Gastrocnemius medialis (tissue), 4 donors: ENCODE results near the gene NOD2. TPM values are rescaled to one million over a fixed set of nuclear protein-coding genes. Genes with fewer than 3 reads are reported as not detected.

Source experiments
- ATAC-seq, 2 donors: fragments of 150-250 bp; one replicate each; pipeline ENCODE4 v1.9.1; 2016
- DNase-seq, 2 donors: peaks; one replicate each; pipeline ENCODE4 v3.0.0-alpha.2; 2019
- H3K27ac ChIP-seq, 4 donors: fragments of 200-600 bp; sonication (generic); 1 replicate in 1 of 4; 2 replicates in 3 of 4; pipeline ENCODE4 v1.5.1; 2016 to 2018; ENCODE audit warnings: mild to moderate bottlenecking in 2 of 4, moderate library complexity in 1 of 4
- H3K27me3 ChIP-seq, 3 donors: fragments of 200-600 bp; sonication (generic) in 2 of 3; 1 replicate in 1 of 3; 2 replicates in 2 of 3; pipeline versions ENCODE4 v1.5.1 to v1.6.0; 2016 to 2019; ENCODE audit warnings: mild to moderate bottlenecking in 1 of 3, moderate library complexity in 1 of 3
- H3K36me3 ChIP-seq, 2 donors: fragments of 200-600 bp; sonication (generic) in 1 of 2; one replicate each; pipeline ENCODE4 v1.5.1; 2017 to 2018
- H3K4me1 ChIP-seq, 2 donors: fragments of 200-600 bp; sonication (generic) in 1 of 2; one replicate each; pipeline ENCODE4 v1.5.1; 2016 to 2017; ENCODE audit warnings: mild to moderate bottlenecking in 2 of 2
- H3K4me3 ChIP-seq, 4 donors: fragments of 200-600 bp; sonication (generic) in 3 of 4; 1 replicate in 1 of 4; 2 replicates in 3 of 4; pipeline ENCODE4 v1.5.1; 2016 to 2019; ENCODE audit warnings: mild to moderate bottlenecking in 2 of 4
- H3K9me3 ChIP-seq, 3 donors: fragments of 200-600 bp; sonication (generic) in 2 of 3; 1 replicate in 1 of 3; 2 replicates in 2 of 3; pipeline ENCODE4 v1.5.1; 2016 to 2019
- CTCF ChIP-seq, 5 experiments: fragments of 450-650 bp in 3 of 5; fragments of 200-600 bp in 2 of 5; sonication (generic) in 2 of 5; IDR thresholded peaks in 4 of 5; conservative IDR thresholded peaks in 1 of 5; 1 replicate in 4 of 5; 2 replicates in 1 of 5; pipeline ENCODE4 v1.5.1; 2016 to 2019; ENCODE audit warnings: antibody characterized with exemption in 5 of 5, mild to moderate bottlenecking in 3 of 5, moderate library complexity in 3 of 5
- POLR2A ChIP-seq, 2 donors: fragments of 450-650 bp; IDR thresholded peaks; one replicate each; pipeline ENCODE4 v1.6.1; 2017; ENCODE audit warnings: antibody characterized with exemption in 2 of 2, mild to moderate bottlenecking in 2 of 2, moderate library complexity in 2 of 2
- in situ Hi-C, 4 donors: fragments of 200-750 bp; cut with MboI; loops; one replicate each; pipeline versions ENCODE4 v1.15.0 to v1.8.0; 2017; ENCODE audit warnings: low sequenced_read_pairs in 4 of 4
- intact Hi-C: fragments of 100-400 bp; cut with DNase I; formaldehyde crosslinking; loops from one replicate; pipeline ENCODE4 v1.15.1; 2023; ENCODE audit warnings: low total_unique reads
- total RNA-seq, 4 donors: library from RNA; depleted of rRNA; stranded (reverse); fragments of >200 nt; gene quantifications; one replicate each; pipeline versions ENCODE4 v1.1.0 to v1.2.3, GENCODE V29; 2016

NOD2 gene
- total RNA-seq, 4 donors from 2014 or later: 0.27 to 2.1 (median 1.7) TPM

DNA sequence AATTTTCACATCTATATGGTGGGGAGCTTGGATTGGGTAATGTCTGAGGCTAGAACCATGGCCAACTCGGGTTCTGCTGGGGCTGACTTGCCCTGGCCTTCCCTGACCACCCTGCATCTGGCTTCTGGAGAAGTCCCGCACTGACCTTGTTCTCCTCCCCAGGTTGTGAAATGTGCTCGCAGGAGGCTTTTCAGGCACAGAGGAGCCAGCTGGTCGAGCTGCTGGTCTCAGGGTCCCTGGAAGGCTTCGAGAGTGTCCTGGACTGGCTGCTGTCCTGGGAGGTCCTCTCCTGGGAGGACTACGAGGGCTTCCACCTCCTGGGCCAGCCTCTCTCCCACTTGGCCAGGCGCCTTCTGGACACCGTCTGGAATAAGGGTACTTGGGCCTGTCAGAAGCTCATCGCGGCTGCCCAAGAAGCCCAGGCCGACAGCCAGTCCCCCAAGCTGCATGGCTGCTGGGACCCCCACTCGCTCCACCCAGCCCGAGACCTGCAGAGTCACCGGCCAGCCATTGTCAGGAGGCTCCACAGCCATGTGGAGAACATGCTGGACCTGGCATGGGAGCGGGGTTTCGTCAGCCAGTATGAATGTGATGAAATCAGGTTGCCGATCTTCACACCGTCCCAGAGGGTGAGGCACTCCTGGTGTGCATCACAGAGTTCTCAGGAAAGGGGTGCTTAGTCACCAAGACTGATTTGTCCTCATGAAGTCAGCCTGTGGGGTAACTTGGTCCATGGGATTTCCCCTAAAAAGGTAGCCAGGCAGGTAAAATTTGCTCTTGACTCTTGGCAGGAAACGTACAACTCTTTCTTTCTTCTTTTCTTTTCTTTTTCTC lies 6.1 kb downstream of the NOD2 start:
- ATAC-seq (peak; percentile 66 to 75), DNase-seq (peak; percentile 84 to 94)
- H3K4me1 ChIP-seq: peaks cover 44 to 55% of the 10 kb centered on the region in 2 donors
- intact Hi-C loops (loop anchor here (2.0 kb wide), 1 partner anchor 41 kb away; no protein-coding TSS in a partner anchor), in situ Hi-C loops (loop anchor here in 1 of 4 donors (5.0 kb wide), 1 partner anchor 48 kb away; no protein-coding TSS in a partner anchor)
- peaks cover 0 to 11% (median 0%) of the 10 kb centered on the region in 3 donors for H3K9me3 ChIP-seq
- peak overlapping the region; percentile 65 to 87 (median 85) for H3K27ac ChIP-seq
- no peak for TF ChIP-seq CTCF (IDR thresholded peaks at IDR 0.05 in 4 of 5, conservative IDR thresholded peaks at IDR 0.05 in 1 of 5)
- peak in 1 of 2 donors; percentile 18 for TF ChIP-seq POLR2A (IDR thresholded peaks at IDR 0.05)
- H3K36me3 ChIP-seq: no peaks in the 10 kb centered on the region
- H3K27me3 ChIP-seq: no peaks in the 10 kb centered on the region
- no peak overlapping the region for H3K4me3 ChIP-seq

- Histone ChIP-seq H3K4me1 (peaks cover 32 to 37% of the 10 kb centered on the region in 2 donors), H3K36me3 (no peaks in the 10 kb centered on the region), H3K4me3 (no peak overlapping the region), H3K27ac (peak overlapping the region; percentile 82 to 87 (median 85)), H3K9me3 (peaks cover 0 to 13% (median 0%) of the 10 kb centered on the region in 3 donors), H3K27me3 (no peaks in the 10 kb centered on the region)
- intact Hi-C loops (no loop called here), in situ Hi-C loops (no loop called here)
- DNase-seq: peak; percentile 66 to 75
- peak; percentile 73 to 82 for ATAC-seq
- TF ChIP-seq POLR2A (IDR thresholded peaks at IDR 0.05): no peak
These were observed 9.3 kb downstream of the NOD2 start for GRCh38 chr16:50702725-50703124.

- peaks cover 0 to 13% (median 0%) of the 10 kb centered on the region in 3 donors for H3K9me3 ChIP-seq
- DNase-seq (no peak), ATAC-seq (no peak)
- intact Hi-C loops: no loop called here
- no peaks in the 10 kb centered on the region for H3K27me3 ChIP-seq
- in situ Hi-C loops: no loop called here
- H3K4me1 ChIP-seq: peaks cover 22% of the 10 kb centered on the region in 2 donors
- TF ChIP-seq CTCF (IDR thresholded peaks at IDR 0.05 in 4 of 5, conservative IDR thresholded peaks at IDR 0.05 in 1 of 5) (no peak), POLR2A (IDR thresholded peaks at IDR 0.05) (no peak)
- H3K27ac ChIP-seq: no peak overlapping the region
- H3K4me3 ChIP-seq: no peak overlapping the region
- H3K36me3 ChIP-seq: no peaks in the 10 kb centered on the region
These were observed 10.8 kb downstream of the NOD2 start for GRCh38 chr16:50704245-50704644.

DNA sequence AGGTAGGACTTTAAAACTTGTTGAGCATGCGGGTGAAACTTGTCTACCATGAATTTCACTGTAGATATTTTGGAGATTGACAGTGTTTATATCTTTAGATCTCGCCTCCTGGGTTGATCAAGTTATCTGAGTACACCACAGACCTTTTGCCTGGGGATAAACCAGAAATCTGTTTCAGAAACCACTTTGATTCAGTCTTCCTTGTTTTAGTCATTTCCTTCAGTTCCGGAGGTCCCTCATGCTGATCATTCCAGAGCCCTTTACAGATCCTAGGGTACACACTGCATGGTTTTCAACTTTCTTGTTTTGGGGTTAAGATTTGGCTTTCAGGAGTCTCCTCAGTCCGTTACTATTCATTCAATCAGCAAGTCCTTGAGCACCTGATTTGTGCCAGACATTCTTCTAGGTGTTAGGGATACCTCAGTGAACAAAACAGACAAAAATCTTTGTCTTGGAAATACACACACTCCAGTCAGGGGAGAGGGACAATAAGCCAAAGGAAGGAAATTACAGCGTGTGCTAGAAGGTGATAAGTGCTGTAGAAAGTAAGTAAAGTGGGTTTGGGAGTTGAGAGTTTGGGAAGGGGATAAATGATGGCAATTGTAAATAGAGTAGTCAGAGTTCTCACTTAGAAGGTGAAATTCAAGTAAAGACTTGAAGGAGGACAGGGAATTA lies 12.2 kb downstream of the NOD2 start:
- peaks cover 0 to 13% (median 0%) of the 10 kb centered on the region in 3 donors for H3K9me3 ChIP-seq
- no peaks in the 10 kb centered on the region for H3K27me3 ChIP-seq
- no peak for DNase-seq
- H3K36me3 ChIP-seq: no peaks in the 10 kb centered on the region
- peaks cover 9 to 10% of the 10 kb centered on the region in 2 donors for H3K4me1 ChIP-seq
- H3K4me3 ChIP-seq: no peak overlapping the region
- ATAC-seq: no peak
- in situ Hi-C loops: no loop called here
- no peak overlapping the region for H3K27ac ChIP-seq
- intact Hi-C loops: no loop called here
- no peak for TF ChIP-seq CTCF (IDR thresholded peaks at IDR 0.05 in 4 of 5, conservative IDR thresholded peaks at IDR 0.05 in 1 of 5)
- TF ChIP-seq POLR2A (IDR thresholded peaks at IDR 0.05): no peak

DNA sequence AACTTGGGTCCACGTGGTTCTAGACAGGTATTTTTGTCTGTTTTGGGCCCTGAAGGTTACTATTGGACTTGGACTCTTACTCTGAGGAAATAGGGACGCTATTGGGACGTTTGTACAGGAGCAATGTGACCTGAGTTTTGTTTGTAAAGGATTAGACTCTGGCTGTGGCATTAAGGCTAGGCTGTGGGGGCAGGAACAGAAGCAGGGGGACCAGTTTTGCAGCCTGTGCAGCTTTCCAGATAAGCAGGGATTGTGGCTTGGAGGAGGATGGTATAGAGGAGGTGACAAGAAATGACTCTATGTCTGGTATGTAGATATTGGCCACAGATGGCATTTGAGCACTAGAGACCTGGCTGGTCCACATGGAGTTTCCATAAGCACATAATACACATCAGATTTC lies 12.8 kb downstream of the NOD2 start:
- Histone ChIP-seq H3K4me3 (no peak overlapping the region), H3K9me3 (peaks cover 0 to 13% (median 0%) of the 10 kb centered on the region in 3 donors), H3K36me3 (no peaks in the 10 kb centered on the region), H3K27ac (no peak overlapping the region), H3K4me1 (peaks cover 11 to 14% of the 10 kb centered on the region in 2 donors), H3K27me3 (no peaks in the 10 kb centered on the region)
- intact Hi-C loops: no loop called here
- no peak for TF ChIP-seq CTCF (IDR thresholded peaks at IDR 0.05 in 4 of 5, conservative IDR thresholded peaks at IDR 0.05 in 1 of 5)
- TF ChIP-seq POLR2A (IDR thresholded peaks at IDR 0.05): no peak
- ATAC-seq (no peak), DNase-seq (no peak)
- in situ Hi-C loops: no loop called here
